Immature natural killer cell (primary cell): Measurements from ENCODE around the gene MAP3K12. TPM values are rescaled to one million over a fixed set of nuclear protein-coding genes. Genes with fewer than 3 reads are reported as not detected.
"Not testable (repeated sequence)": the region's sequence is repeated elsewhere in the genome, so short reads cannot be mapped to it uniquely, and the experiment has no call there.

Experiments used
- DNase-seq, 3 donors: peaks; one replicate each; pipeline ENCODE4 v3.0.0; 2022; ENCODE audit warnings: mixed read lengths in 1 of 3
- H3K27ac Mint-ChIP-seq, 6 donors: one replicate each; pipeline ENCODE4 v1.8.0; 2020; ENCODE audit warnings: mixed read lengths in 6 of 6, mild to moderate bottlenecking in 5 of 6, inconsistent platforms in 4 of 6, moderate library complexity in 3 of 6
- H3K27me3 Mint-ChIP-seq, 3 donors: one replicate each; pipeline ENCODE4 v1.8.0; 2020 to 2021; ENCODE audit warnings: low read depth in 3 of 3, mild to moderate bottlenecking in 3 of 3, mixed read lengths in 3 of 3, moderate library complexity in 3 of 3, inconsistent platforms in 1 of 3
- H3K36me3 Mint-ChIP-seq, 3 donors: one replicate each; pipeline ENCODE4 v1.8.0; 2020; ENCODE audit warnings: mixed read lengths in 3 of 3, inconsistent platforms in 2 of 3, mild to moderate bottlenecking in 2 of 3
- H3K4me1 Mint-ChIP-seq, 2 donors: one replicate each; pipeline ENCODE4 v1.8.0; 2020; ENCODE audit warnings: inconsistent platforms in 2 of 2, mild to moderate bottlenecking in 2 of 2, mixed read lengths in 2 of 2, moderate library complexity in 1 of 2
- H3K4me3 Mint-ChIP-seq, 5 donors: one replicate each; pipeline ENCODE4 v1.8.0; 2020; ENCODE audit warnings: mild to moderate bottlenecking in 5 of 5, mixed read lengths in 5 of 5, inconsistent platforms in 3 of 5, moderate library complexity in 3 of 5
- H3K9me3 Mint-ChIP-seq, 6 donors: one replicate each; pipeline ENCODE4 v1.8.0; 2020; ENCODE audit warnings: mild to moderate bottlenecking in 6 of 6, mixed read lengths in 6 of 6, inconsistent platforms in 4 of 6, moderate library complexity in 3 of 6
- polyA plus RNA-seq, 3 donors: library from polyadenylated mRNA; unstranded; fragments of 300-500 nt; fragmentation: Illumina TruSeq; gene quantifications; one replicate each; pipeline ENCODE4 v1.2.3, GENCODE V29; 2021

MAP3K12 gene
- polyA plus RNA-seq, 3 donors from 2014 or later, result 1.2 to 2.7 TPM; not detected in 1

DNA sequence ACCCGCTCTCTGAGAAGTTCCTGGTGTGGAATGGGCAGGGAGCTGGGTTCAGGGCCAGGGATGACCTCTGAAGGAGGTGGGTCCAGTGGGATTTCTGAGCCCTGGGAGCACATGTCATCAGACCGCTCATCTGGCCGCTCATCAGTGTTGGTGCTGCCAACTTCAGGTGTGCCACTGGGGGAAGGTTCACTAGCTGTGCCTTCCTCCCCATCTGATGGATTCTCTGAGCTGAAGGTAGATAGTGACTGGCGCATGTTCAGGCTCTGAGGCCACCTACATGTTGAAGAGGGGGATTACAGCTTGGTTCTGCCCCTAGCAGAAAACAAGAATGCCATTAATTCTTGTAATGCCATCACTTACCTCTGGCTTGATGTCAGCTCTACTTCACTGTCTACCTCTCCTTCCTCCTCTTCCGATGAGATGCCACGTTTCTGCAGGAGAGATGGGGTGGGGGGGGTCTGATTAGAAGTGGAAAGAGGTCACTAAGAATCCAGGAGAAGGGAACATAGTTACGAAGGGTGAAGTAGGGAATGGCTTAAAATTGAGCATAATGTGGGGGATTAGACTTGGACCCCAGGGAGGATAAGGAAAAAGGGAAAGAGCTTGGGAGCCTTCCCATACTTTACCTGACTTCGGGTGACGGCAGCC lies 17.2 kb downstream of the MAP3K12 start:
- peaks cover 0 to 16% (median 5%) of the 10 kb centered on the region in 3 donors for H3K27me3 Mint-ChIP-seq
- H3K9me3 Mint-ChIP-seq, result no peaks in the 10 kb centered on the region
- H3K4me3 Mint-ChIP-seq, result no peak overlapping the region
- H3K27ac Mint-ChIP-seq, result peak overlapping the region in 4 of 6 donors; percentile 10 to 79 (median 64)
- no peak for DNase-seq
- peaks cover 4 to 28% (median 12%) of the 10 kb centered on the region in 3 donors for H3K36me3 Mint-ChIP-seq
- peaks cover 11 to 14% of the 10 kb centered on the region in 2 donors for H3K4me1 Mint-ChIP-seq

- not testable (repeated sequence) for DNase-seq, H3K4me3 Mint-ChIP-seq, H3K9me3 Mint-ChIP-seq
- Mint-ChIP-seq H3K27me3 (peaks cover 0 to 14% (median 7%) of the 10 kb centered on the region in 3 donors), H3K36me3 (peaks cover 8 to 34% (median 12%) of the 10 kb centered on the region in 3 donors), H3K27ac (peak overlapping the region in 1 of 6 donors; percentile 75), H3K4me1 (peaks cover 11 to 21% of the 10 kb centered on the region in 2 donors)
Measured at GRCh38 chr12:53481458-53481857, 17.8 kb downstream of the MAP3K12 start.

DNA sequence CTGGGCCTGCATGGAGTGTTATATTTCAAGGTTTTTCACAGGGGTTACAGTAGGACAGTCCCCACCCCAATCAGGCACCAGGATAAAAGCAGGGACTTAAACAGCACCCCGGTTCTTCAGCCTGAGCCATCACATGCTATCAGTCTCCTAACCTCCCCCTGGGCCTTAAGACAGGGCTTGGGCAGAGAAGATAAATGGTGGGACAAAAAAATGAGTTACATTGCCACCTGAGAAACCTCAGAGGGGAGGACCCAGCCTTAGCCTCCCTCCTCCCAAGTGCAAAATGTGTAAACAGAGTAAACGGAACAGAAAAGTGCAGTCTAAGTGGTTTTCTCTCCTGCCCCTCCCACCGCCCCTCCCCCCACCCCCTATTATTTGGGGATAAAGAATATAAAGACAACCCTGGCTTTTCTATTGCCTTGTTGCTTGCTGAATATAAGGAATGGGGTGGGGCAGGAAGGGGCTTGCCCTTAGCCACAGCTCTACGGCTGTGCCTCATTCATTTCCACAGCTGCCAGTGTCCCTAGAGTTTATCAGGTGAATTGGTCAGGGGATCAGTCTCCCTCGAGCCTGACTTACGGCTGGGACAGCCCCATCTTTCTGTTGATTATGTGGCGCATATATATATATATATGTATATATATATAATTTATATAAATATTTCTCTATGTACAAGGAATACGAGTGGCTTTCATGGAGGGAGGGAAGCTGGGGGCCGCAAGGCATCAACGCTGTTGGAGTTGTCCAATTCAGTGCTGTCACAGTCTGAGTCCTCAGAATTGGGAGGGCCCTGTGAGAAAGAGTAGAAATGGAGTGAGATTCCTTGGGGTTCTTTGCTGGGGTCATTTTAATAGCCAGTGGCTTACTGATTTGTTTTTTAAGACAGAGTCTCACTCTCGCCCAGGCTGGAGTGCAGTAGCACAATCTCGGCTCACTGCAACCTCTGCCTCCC lies 18.5 kb downstream of the MAP3K12 start:
- peaks cover 10 to 27% of the 10 kb centered on the region in 2 donors for H3K4me1 Mint-ChIP-seq
- H3K4me3 Mint-ChIP-seq, result no peak overlapping the region
- H3K27me3 Mint-ChIP-seq, result peaks cover 0 to 14% (median 7%) of the 10 kb centered on the region in 3 donors
- peak overlapping the region in 4 of 6 donors; percentile 13 to 53 (median 32) for H3K27ac Mint-ChIP-seq
- peaks cover 8 to 40% (median 16%) of the 10 kb centered on the region in 3 donors for H3K36me3 Mint-ChIP-seq
- no peak for DNase-seq
- H3K9me3 Mint-ChIP-seq, result no peaks in the 10 kb centered on the region

GRCh38 chr12:53479331-53479730 lies 19.9 kb downstream of the MAP3K12 start:
- H3K9me3 Mint-ChIP-seq, result no peaks in the 10 kb centered on the region
- H3K36me3 Mint-ChIP-seq, result peaks cover 8 to 44% (median 25%) of the 10 kb centered on the region in 3 donors
- H3K27ac Mint-ChIP-seq, result peak overlapping the region in 1 of 6 donors; percentile 13
- peaks cover 15 to 41% of the 10 kb centered on the region in 2 donors for H3K4me1 Mint-ChIP-seq
- no peak for DNase-seq
- H3K27me3 Mint-ChIP-seq, result peaks cover 4 to 13% (median 7%) of the 10 kb centered on the region in 3 donors
- no peak overlapping the region for H3K4me3 Mint-ChIP-seq

GRCh38 chr12:53478865-53479264 lies 20.4 kb downstream of the MAP3K12 start:
- H3K4me1 Mint-ChIP-seq, result peaks cover 20 to 46% of the 10 kb centered on the region in 2 donors
- H3K27ac Mint-ChIP-seq, result no peak overlapping the region
- H3K36me3 Mint-ChIP-seq, result peaks cover 8 to 49% (median 30%) of the 10 kb centered on the region in 3 donors
- DNase-seq, result no peak
- H3K4me3 Mint-ChIP-seq, result no peak overlapping the region
- H3K9me3 Mint-ChIP-seq, result no peaks in the 10 kb centered on the region
- H3K27me3 Mint-ChIP-seq, result peaks cover 4 to 12% (median 5%) of the 10 kb centered on the region in 3 donors

- DNase-seq, result no peak
- Mint-ChIP-seq H3K27ac (peak overlapping the region in 2 of 6 donors; percentile 51 to 55), H3K9me3 (no peaks in the 10 kb centered on the region), H3K27me3 (peaks cover 4 to 8% (median 5%) of the 10 kb centered on the region in 3 donors), H3K4me3 (no peak overlapping the region), H3K36me3 (peaks cover 12 to 49% (median 28%) of the 10 kb centered on the region in 3 donors), H3K4me1 (peaks cover 20 to 58% of the 10 kb centered on the region in 2 donors)
Measured at GRCh38 chr12:53476769-53477209, 22.5 kb downstream of the MAP3K12 start.

GRCh38 chr12:53474819-53475218 lies 24.4 kb downstream of the MAP3K12 start:
- H3K4me3 Mint-ChIP-seq, result no peak overlapping the region
- H3K36me3 Mint-ChIP-seq, result peaks cover 17 to 52% (median 32%) of the 10 kb centered on the region in 3 donors
- peak overlapping the region in 3 of 6 donors; percentile 3 to 23 (median 22) for H3K27ac Mint-ChIP-seq
- H3K27me3 Mint-ChIP-seq, result peaks cover 4 to 6% (median 6%) of the 10 kb centered on the region in 3 donors
- H3K9me3 Mint-ChIP-seq, result no peaks in the 10 kb centered on the region
- H3K4me1 Mint-ChIP-seq, result peaks cover 20 to 59% of the 10 kb centered on the region in 2 donors
- no peak for DNase-seq

GRCh38 chr12:53474077-53474476 lies 25.2 kb downstream of the MAP3K12 start:
- H3K4me1 Mint-ChIP-seq, result peaks cover 20 to 56% of the 10 kb centered on the region in 2 donors
- peaks cover 15 to 48% (median 29%) of the 10 kb centered on the region in 3 donors for H3K36me3 Mint-ChIP-seq
- H3K9me3 Mint-ChIP-seq, result no peaks in the 10 kb centered on the region
- H3K4me3 Mint-ChIP-seq, result no peak overlapping the region
- no peak for DNase-seq
- H3K27me3 Mint-ChIP-seq, result peaks cover 4 to 6% (median 4%) of the 10 kb centered on the region in 3 donors
- H3K27ac Mint-ChIP-seq, result peak overlapping the region; percentile 6 to 57 (median 20)

DNA sequence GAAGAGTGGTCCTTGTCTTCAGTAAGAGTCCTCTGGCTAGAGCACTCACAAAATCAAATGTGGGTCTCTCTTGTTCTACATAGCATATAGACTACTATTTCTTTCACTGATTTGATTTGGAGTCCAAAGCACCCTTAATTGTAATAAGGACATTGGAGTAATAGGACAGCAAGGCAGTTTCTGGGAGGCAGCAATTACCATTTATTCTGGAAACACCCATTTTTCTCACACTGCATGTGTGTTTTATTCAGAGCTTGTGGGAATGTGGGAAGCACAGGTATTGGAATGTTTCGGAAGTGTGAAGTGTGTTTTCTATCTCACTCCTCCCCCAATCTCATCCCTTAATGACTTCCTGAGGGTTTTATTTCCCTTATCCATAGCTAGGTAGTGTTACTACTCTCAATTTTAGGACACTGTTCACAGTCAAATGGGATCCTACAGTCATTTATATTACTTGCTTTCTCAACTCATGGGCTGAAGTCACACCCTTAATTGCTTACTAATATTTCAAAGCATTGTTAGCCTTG lies 27.1 kb downstream of the MAP3K12 start:
- no peak overlapping the region for H3K4me3 Mint-ChIP-seq
- peaks cover 4 to 6% (median 6%) of the 10 kb centered on the region in 3 donors for H3K27me3 Mint-ChIP-seq
- no peaks in the 10 kb centered on the region for H3K9me3 Mint-ChIP-seq
- DNase-seq, result no peak
- H3K36me3 Mint-ChIP-seq, result peaks cover 26 to 64% (median 41%) of the 10 kb centered on the region in 3 donors
- H3K4me1 Mint-ChIP-seq, result peaks cover 23 to 55% of the 10 kb centered on the region in 2 donors
- peak overlapping the region in 2 of 6 donors; percentile 19 to 29 for H3K27ac Mint-ChIP-seq

DNA sequence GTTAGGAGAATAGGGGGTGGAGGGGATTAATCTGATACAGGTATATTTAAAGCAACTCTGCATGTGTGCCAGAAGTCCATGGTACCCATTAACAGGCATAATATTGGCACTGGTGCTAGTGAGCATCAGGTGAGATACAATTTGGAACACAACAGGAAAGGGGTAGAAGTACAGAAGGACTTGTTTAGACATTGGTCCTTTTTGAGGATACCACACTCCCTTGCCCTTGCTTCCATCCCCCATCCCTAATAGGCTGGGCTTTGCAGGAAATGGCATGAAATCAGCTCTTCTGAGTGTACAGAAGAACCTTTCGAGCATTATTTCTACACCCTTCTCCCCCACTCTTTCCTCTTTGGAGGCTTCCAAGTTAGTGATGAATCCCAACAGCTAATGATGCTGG lies 31.0 kb downstream of the MAP3K12 start:
- H3K4me1 Mint-ChIP-seq, result peaks cover 18 to 25% of the 10 kb centered on the region in 2 donors
- H3K4me3 Mint-ChIP-seq, result no peak overlapping the region
- peaks cover 34 to 59% (median 43%) of the 10 kb centered on the region in 3 donors for H3K36me3 Mint-ChIP-seq

DNA sequence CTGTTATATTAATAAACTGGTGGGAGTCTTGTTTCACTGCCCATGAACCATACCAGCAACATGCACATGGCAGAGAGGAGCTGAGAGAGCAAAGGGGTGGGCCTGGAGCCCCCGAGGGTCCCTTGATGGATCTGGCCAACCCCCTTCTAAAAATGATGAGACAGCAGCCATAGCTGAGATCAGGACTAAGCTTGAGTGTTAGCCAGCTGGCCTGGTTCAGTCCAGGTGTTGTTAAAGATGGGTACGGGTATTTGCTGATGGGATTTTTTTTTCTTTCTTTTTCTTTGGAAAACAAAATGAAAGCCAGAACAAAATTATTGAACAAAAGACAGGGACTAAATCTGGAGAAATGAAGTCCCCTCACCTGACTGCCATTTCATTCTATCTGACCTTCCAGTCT lies 31.4 kb downstream of the MAP3K12 start:
- H3K4me1 Mint-ChIP-seq, result peaks cover 18 to 29% of the 10 kb centered on the region in 2 donors
- H3K36me3 Mint-ChIP-seq, result peaks cover 34 to 63% (median 46%) of the 10 kb centered on the region in 3 donors

More for the DNA sequence above, 31.0 kb downstream of the MAP3K12 start:
- H3K27ac Mint-ChIP-seq, result no peak overlapping the region
- H3K27me3 Mint-ChIP-seq, result peaks cover 0 to 6% (median 4%) of the 10 kb centered on the region in 3 donors
- no peaks in the 10 kb centered on the region for H3K9me3 Mint-ChIP-seq
- no peak for DNase-seq

GRCh38 chr12:53467082-53467481 lies 32.2 kb downstream of the MAP3K12 start:
- peaks cover 33 to 66% (median 52%) of the 10 kb centered on the region in 3 donors for H3K36me3 Mint-ChIP-seq
- H3K9me3 Mint-ChIP-seq, result no peaks in the 10 kb centered on the region
- peak overlapping the region in 1 of 6 donors; percentile 46 for H3K27ac Mint-ChIP-seq
- DNase-seq, result no peak
- peaks cover 15 to 28% of the 10 kb centered on the region in 2 donors for H3K4me1 Mint-ChIP-seq
- H3K27me3 Mint-ChIP-seq, result peaks cover 0 to 7% (median 4%) of the 10 kb centered on the region in 3 donors
- H3K4me3 Mint-ChIP-seq, result no peak overlapping the region

More for the DNA sequence above, 31.4 kb downstream of the MAP3K12 start:
- peak overlapping the region in 2 of 6 donors; percentile 21 to 41 for H3K27ac Mint-ChIP-seq
- no peak for DNase-seq
- H3K4me3 Mint-ChIP-seq, result no peak overlapping the region
- no peaks in the 10 kb centered on the region for H3K9me3 Mint-ChIP-seq
- H3K27me3 Mint-ChIP-seq, result peaks cover 0 to 6% (median 4%) of the 10 kb centered on the region in 3 donors

- Mint-ChIP-seq H3K36me3 (peaks cover 30 to 65% (median 55%) of the 10 kb centered on the region in 3 donors), H3K4me3 (no peak overlapping the region), H3K9me3 (no peaks in the 10 kb centered on the region), H3K27ac (peak overlapping the region in 2 of 6 donors; percentile 46 to 58), H3K4me1 (peaks cover 14 to 26% of the 10 kb centered on the region in 2 donors), H3K27me3 (peaks cover 0 to 6% (median 3%) of the 10 kb centered on the region in 3 donors)
- DNase-seq, result no peak
Measured at GRCh38 chr12:53466640-53467039, 32.6 kb downstream of the MAP3K12 start.
